GM19035 (cell line): ENCODE data around the gene BBS9.
"Not testable (repeated sequence)": the region's sequence is repeated elsewhere in the genome, so short reads cannot be mapped to it uniquely, and the experiment has no call there.

Experiments used
- ATAC-seq: cut with Tn5 transposase; IDR thresholded peaks from one replicate; pipeline ENCODE4 v1.9.1; 2021; ENCODE audit not compliant: unreplicated experiment

Gene BBS9

DNA sequence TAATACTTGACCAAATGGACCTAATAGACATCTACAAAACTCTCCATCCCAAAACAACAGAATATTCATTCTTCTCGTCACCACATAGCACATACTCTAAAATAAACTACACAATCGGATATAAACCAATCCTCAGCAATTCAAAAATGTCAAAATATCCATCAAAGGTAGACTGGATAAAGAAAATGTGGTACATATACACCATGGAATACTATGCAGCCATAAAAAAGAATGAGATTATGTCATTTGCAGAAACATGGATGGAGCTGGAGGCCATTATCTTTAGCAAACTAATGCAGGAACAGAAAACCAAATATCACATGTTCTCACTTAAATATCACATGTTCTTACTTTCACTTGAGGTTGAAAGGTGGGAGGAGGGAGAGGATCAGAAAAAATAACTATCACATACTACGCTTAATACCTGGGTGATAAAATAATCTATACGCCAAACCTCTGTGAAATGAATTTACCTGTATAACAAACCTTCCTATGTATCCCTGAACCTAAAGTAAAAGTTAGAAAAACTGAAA, 142.5 kb downstream of the BBS9 start:
- ATAC-seq: not testable (repeated sequence)

DNA sequence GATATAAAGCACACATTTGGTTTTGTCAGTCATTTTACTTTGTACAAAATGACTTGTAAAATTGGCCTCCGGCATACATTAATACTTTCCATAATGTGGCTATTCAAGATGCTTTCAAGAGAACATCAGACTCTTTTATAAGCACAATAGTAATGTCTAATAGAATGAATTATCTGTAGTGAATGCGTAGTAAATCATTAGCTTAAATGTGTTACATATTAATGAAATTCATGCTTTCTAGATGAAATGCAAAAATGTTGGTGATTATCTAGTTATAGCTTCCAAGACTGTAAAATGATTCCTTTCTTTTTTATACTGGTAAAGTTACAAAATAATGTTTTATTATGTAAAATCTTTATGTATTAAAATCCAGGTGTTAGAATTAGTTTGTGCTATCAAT, 144.0 kb downstream of the BBS9 start:
- ATAC-seq: no peak

- ATAC-seq: no peak
These were observed 147.0 kb downstream of the BBS9 start for GRCh38 chr7:33276325-33276724.

GRCh38 chr7:33276729-33277128, 147.4 kb downstream of the BBS9 start:
- ATAC-seq: no peak

- ATAC-seq: no peak
These were observed 148.7 kb downstream of the BBS9 start for GRCh38 chr7:33278095-33278494.

DNA sequence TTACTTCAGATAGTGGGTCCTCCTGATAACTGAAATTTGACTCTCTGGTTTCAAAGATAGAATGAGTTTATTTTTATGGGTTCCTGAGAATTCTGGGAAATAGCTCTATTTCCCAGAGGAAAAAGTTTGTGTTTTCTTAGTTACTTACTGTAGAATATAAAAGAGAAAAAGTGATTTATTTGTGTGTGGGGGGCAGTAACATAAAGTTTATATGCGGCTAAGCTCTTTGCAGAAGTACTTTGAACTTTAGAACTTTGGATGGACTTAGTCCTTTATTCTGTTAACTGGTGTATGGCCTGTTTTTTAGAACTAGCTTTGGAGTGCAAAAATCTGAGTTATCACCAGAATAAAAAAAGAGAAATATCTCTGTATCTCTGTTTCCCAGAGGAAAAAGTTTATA, 157.1 kb downstream of the BBS9 start:
- no peak for ATAC-seq

- ATAC-seq: no peak
These were observed 158.4 kb downstream of the BBS9 start for GRCh38 chr7:33287738-33288137.

DNA sequence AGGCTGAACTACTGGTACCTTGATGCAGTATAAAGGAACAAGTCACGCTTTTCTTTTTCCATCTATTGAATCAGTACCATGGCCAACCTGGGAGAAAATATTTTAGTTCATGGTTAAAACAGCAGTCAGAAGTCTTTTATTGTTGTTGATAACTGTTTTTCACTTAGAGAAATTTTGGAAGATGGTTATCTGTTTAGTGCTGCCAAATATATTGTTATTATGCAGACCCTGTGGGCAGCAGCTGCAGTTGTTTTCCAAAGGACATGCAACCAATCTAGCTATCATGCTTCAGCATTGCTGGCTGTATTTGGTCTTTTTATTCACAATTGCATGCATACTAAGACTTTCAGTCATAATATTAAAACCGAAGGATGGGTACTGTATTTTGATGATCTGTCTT, 169.5 kb downstream of the BBS9 start:
- no peak for ATAC-seq

DNA sequence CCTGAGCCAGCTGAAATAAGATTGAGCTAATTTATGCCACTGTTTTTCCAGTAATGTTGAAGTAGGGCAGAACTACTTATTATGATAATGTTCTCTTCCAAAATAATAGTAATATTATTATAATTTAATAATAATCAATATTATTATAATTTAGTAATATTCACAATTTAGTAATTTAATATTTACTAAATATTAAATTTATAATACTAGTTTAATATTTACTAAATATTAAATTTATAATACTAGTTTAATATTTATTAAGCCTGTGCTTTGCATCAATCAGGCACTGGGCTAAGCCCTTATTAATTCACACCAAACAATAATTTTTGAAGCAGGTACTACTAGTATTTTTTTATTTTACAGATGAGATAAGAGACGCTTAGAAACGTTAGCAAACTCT, 170.1 kb downstream of the BBS9 start:
- ATAC-seq: no peak

DNA sequence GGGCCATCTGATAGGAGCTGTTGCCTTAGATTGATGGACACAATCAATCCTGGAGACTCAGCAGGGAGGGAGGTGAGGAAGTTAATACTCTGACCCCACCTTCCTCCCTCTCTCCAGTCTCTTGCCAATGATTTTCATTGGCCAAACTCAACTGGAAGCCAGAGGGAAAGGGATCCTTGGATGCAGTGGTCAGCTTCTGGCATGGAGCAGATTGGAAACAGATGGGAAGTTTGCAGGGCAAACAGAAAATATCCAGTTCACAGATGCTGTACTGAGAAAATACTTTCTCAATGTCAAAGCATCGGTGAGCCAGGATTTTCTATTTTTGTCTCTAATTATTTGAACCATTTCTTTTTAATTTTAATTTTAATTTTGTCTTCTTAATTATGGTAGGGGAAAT, 170.8 kb downstream of the BBS9 start:
- ATAC-seq: no peak

- ATAC-seq: no peak
These were observed 171.4 kb downstream of the BBS9 start for GRCh38 chr7:33300742-33301141.

DNA sequence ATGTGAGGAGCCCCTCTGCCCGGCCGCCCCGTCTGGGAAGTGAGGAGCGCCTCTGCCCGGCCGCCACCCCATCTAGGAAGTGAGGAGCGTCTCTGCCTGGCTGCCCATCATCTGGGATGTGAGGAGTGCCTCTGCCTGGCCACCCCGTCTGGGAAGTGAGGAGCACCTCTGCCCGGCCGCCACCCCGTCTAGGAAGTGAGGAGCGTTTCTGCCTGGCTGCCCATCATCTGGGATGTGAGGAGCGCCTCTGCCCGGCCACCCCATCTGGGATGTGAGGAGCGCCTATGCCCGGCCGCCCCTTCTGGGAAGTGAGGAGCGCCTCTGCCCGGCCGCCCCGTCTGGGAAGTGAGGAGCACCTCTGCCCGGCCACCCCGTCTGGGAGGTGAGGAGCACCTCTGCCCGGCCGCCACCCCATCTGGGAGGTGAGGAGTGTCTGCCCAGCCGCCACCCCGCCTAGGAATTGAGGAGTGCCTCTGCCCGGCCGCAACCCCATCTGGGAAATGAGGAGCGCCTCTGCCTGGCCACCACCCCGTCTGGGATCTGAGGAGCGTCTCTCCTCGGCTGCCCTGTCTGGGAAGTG, 174.7 kb downstream of the BBS9 start:
- not testable (repeated sequence) for ATAC-seq

DNA sequence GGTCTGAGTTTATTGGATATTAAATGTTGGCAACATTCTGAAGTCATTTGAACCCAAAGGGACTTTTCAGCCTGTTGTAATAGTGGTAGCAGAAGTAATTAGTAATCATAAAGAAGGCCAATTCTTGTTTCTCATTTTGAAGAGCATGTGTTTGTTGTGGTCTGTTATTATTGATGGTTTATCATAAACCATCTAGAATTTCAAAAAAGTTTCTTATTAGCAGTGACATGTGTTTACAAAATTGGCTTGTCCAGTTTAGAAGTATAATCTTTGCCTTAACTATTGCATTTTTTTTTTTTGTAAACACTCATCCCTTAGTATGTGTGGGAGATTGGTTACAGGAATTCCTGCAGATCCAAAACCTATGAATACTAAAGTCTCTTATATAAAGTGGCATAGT, 177.8 kb downstream of the BBS9 start:
- ATAC-seq: no peak

DNA sequence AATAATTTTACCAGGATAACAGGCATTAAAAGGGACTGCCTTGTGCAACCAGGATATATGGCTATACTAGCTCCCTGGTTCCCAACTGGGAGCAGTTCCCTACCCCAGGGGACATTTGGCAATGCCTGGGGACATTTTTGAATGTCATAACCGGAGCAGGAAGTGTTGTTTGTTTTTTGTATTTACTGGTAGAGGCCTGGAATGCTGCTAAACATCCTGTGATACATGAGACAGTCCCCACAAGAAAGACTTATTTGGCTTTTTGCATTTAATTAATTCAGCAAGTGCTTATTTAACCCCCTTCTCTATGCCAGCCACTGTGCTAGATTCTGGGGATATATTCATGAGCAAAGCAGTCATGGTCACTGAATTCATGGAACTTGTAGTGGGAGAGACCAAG, 181.2 kb downstream of the BBS9 start:
- no peak for ATAC-seq

DNA sequence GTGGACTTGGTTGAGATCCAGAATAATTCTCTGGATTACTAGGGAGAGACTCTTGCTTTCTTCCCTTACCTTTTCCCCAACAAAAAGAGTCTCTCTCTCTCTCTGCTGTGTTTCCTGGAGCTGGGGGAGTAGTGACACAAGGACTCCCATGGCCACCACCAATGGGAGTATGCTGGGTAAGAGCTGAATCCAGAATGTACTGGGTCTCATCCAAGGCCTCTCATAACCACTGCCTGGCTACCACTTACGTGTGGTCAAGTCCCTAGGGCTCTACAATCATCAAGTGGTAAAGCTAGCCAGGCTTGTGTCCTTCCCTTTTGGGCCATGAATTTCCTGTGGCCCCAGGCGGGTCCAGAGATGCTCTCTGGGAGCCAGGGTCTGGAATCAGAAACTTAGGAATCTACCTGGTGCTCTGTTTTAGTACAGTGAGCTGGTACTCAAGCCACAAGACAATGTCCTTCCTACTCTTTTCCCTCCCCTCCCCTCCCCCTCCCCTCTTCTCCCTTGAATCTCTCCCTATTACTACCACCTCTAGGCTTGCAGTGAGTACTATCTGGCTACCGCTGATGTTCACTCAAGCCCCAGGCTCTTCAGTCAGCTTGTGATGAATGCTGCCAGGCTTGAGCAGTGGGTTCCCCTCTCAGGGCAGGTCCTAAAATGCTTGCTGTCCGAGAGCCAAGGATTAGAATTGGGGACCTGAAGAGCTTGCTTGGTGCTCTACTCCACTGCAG, 196.6 kb downstream of the BBS9 start:
- ATAC-seq: no peak

DNA sequence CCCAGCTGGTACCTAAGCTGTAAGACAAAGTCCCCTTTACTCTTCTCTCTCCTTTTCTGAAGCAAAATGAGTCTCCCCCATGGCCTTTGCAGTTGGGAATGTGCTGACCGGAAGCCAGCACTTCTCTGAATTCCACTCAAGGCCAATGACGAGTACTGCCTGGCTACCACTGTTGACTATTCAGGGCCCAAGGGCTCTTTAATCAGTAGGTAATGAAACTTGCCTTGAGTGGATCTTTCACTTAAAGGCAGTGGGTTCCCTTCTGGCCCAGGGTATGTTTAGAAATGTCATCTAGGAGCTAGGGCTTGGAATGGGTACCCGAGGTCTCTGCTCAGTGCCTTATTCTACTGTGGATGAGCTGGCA, 197.1 kb downstream of the BBS9 start:
- no peak for ATAC-seq

- ATAC-seq: no peak
These were observed 198.1 kb downstream of the BBS9 start for GRCh38 chr7:33327427-33327826.

GRCh38 chr7:33334349-33334748, 205.0 kb downstream of the BBS9 start:
- no peak for ATAC-seq

GRCh38 chr7:33336820-33337219, 207.5 kb downstream of the BBS9 start:
- ATAC-seq: no peak

DNA sequence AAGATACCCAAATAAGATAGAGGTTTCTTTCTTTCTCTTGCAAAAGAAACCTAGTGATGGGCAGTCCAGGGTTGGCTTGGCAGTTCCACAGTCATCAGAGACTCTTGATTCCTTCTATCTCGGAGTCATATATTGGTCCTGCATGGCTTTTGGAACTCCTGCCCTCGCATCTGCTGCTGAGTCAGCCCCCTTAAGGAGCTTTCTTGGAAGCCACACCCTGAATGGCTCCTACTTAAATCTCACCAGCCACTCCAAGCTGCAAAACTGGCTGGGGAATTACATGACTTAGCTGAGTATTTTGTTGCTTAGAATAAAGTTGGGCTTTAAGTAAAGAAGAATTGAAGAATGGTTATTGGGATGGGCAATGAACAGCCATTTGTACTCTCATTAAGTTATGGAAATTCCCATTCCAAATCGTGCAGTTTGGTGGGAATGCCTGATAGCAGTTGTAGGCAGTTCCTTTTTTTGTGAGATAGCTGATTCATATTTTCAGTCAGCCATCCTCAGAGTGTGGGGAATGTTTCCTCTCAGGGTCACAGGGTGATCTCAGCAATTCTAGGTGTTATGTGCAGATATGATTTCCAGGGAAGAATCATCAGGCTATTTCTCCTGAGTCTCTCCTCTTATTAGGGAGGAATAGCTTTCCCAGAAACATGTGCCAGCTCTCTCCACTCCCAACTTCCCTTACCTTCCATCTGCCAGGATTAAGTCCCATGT, 209.9 kb downstream of the BBS9 start:
- ATAC-seq: no peak

GRCh38 chr7:33346055-33346454, 216.7 kb downstream of the BBS9 start:
- ATAC-seq: no peak

GRCh38 chr7:33350577-33350976, 221.2 kb downstream of the BBS9 start:
- ATAC-seq: no peak
